Peyer's patch (tissue), 4 donors: Measurements from ENCODE around the gene NEDD9. TPM values are rescaled to one million over a fixed set of nuclear protein-coding genes. Genes with fewer than 3 reads are reported as not detected.

Experiments used
- DNase-seq, 3 donors: peaks; one replicate each; pipeline ENCODE4 v3.0.0-alpha.2; 2017 to 2019
- H3K27ac ChIP-seq, 4 donors: fragments of 200-600 bp; sonication (generic); one replicate each; pipeline ENCODE4 v1.5.1; 2016 to 2019
- H3K27me3 ChIP-seq, 2 donors: fragments of 200-600 bp; sonication (generic); one replicate each; pipeline ENCODE4 v1.5.1; 2019
- H3K36me3 ChIP-seq, 3 donors: fragments of 200-600 bp; sonication (generic); one replicate each; pipeline ENCODE4 v1.5.1; 2016 to 2019
- H3K4me1 ChIP-seq, 4 donors: fragments of 200-600 bp; sonication (generic); one replicate each; pipeline ENCODE4 v1.5.1; 2016 to 2019
- H3K4me3 ChIP-seq, 4 donors: fragments of 200-600 bp; sonication (generic); 1 replicate in 3 of 4; 2 replicates in 1 of 4; pipeline ENCODE4 v1.5.1; 2016 to 2019; ENCODE audit warnings: mild to moderate bottlenecking in 1 of 4
- H3K9me3 ChIP-seq, 4 donors: fragments of 200-600 bp; sonication (generic); one replicate each; pipeline ENCODE4 v1.5.1; 2016 to 2019; ENCODE audit warnings: mild to moderate bottlenecking in 1 of 4
- CTCF ChIP-seq, 6 experiments: fragments of 450-650 bp in 4 of 6; fragments of 200-600 bp in 2 of 6; sonication (generic) in 1 of 6; IDR thresholded peaks; one replicate each; pipeline ENCODE4 v1.5.1; 2017 to 2019; ENCODE audit warnings: antibody characterized with exemption in 6 of 6, mild to moderate bottlenecking in 3 of 6, moderate library complexity in 1 of 6
- POLR2A ChIP-seq, 2 donors: fragments of 450-650 bp; IDR thresholded peaks; one replicate each; pipeline ENCODE4 v1.5.1; 2017; ENCODE audit warnings: antibody characterized with exemption in 2 of 2, mild to moderate bottlenecking in 2 of 2, moderate library complexity in 2 of 2
- total RNA-seq, 4 donors: library from RNA; depleted of rRNA; stranded (reverse); fragments of >200 nt; gene quantifications; one replicate each; pipeline ENCODE4 v1.1.0, GENCODE V29; 2016

The NEDD9 gene
- total RNA-seq, 4 donors from 2014 or later, result 63.9 to 97.0 (median 87.5) TPM

DNA sequence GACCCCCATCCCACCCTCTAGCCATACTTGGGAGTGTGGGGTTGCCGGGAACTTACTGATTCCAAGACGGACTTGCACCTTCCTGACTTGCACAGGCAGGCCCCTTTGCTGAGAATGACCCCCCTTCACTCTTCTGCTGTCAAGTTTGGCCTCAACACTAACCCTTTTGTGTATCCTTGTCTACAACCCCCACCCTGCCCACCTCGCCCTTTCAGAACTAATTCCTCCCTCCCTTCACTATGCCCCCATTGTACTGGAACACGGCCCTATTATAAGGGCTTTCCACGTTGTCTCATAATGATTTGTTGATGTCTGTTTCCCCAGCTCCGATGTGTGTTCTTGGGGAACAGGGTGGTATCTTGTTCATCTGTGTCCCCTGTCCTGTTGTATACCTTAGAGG lies 4.4 kb upstream of the NEDD9 start:
- peak overlapping the region in 1 of 4 donors; percentile 24 for H3K27ac ChIP-seq
- no peak overlapping the region for H3K4me3 ChIP-seq
- H3K36me3 ChIP-seq, result no peaks in the 10 kb centered on the region
- H3K27me3 ChIP-seq, result no peaks in the 10 kb centered on the region
- no peak for DNase-seq
- H3K4me1 ChIP-seq, result peaks cover 0 to 21% (median 0%) of the 10 kb centered on the region in 4 donors
- H3K9me3 ChIP-seq, result no peaks in the 10 kb centered on the region
- TF ChIP-seq CTCF (IDR thresholded peaks at IDR 0.05) (no peak), POLR2A (IDR thresholded peaks at IDR 0.05) (no peak)

- no peaks in the 10 kb centered on the region for H3K27me3 ChIP-seq
- no peaks in the 10 kb centered on the region for H3K36me3 ChIP-seq
- H3K27ac ChIP-seq, result peak overlapping the region in 1 of 4 donors; percentile 24
- no peaks in the 10 kb centered on the region for H3K9me3 ChIP-seq
- DNase-seq, result peak in 1 of 3 donors; percentile 61
- no peak overlapping the region for H3K4me3 ChIP-seq
- TF ChIP-seq POLR2A (IDR thresholded peaks at IDR 0.05) (no peak), CTCF (IDR thresholded peaks at IDR 0.05) (no peak)
- peaks cover 0 to 21% (median 0%) of the 10 kb centered on the region in 4 donors for H3K4me1 ChIP-seq
These were observed 3.7 kb upstream of the NEDD9 start for GRCh38 chr6:11236076-11236750.

GRCh38 chr6:11235062-11235461 lies 2.6 kb upstream of the NEDD9 start:
- no peaks in the 10 kb centered on the region for H3K9me3 ChIP-seq
- H3K4me3 ChIP-seq, result no peak overlapping the region
- no peaks in the 10 kb centered on the region for H3K36me3 ChIP-seq
- no peaks in the 10 kb centered on the region for H3K27me3 ChIP-seq
- peaks cover 0 to 21% (median 0%) of the 10 kb centered on the region in 4 donors for H3K4me1 ChIP-seq
- H3K27ac ChIP-seq, result no peak overlapping the region
- DNase-seq, result no peak
- TF ChIP-seq CTCF (IDR thresholded peaks at IDR 0.05), result no peak
- TF ChIP-seq POLR2A (IDR thresholded peaks at IDR 0.05), result no peak

- peak overlapping the region; percentile 71 to 96 (median 88) for H3K27ac ChIP-seq
- peaks cover 0 to 21% (median 0%) of the 10 kb centered on the region in 4 donors for H3K4me1 ChIP-seq
- H3K36me3 ChIP-seq, result no peaks in the 10 kb centered on the region
- no peaks in the 10 kb centered on the region for H3K27me3 ChIP-seq
- no peaks in the 10 kb centered on the region for H3K9me3 ChIP-seq
- DNase-seq, result no peak
- TF ChIP-seq CTCF (IDR thresholded peaks at IDR 0.05) (no peak), POLR2A (IDR thresholded peaks at IDR 0.05) (no peak)
- H3K4me3 ChIP-seq, result no peak overlapping the region
These were observed 1.5 kb upstream of the NEDD9 start for GRCh38 chr6:11233673-11234573.

DNA sequence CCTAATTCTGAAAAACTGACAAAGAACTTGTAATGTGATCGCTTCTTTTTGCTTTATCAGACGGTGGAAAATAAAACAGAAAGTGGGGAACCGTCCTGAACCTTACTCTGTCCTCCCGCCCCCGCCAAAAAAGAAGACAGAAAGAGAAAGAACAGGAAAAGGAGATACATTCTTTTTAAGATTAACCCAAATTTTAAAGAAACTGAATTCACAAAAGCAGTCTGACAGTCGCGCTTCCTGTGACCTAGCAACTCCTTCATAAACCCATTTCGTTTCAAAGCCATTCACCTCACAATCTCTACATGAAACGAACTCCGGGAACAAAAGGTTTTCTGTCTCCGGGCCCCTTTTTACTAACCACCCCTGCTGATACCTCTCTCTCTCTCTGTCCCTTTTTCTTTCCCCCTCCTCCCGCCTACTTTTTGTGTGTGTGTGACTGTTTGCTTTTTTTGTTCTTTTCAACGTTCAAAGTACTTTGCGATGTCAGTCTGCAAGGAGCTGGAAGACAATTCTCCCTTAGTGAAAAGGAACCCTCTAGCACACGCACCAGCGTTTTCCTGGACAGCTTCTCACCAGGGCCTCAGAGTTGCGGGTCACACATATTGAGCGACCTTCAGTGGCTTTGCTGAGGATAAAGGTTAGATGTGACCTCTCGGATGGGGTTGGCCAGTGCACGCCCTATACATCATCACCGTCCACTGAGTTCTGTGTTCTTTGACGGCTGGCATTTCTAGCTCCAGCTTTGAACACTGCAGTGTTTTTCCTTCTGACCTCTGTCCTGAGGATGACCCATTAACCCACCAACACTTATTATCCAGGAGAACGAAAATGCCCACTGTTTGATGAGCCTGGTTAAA lies 530 bp upstream of the NEDD9 start:
- no peaks in the 10 kb centered on the region for H3K27me3 ChIP-seq
- H3K4me1 ChIP-seq, result peaks cover 0 to 21% (median 0%) of the 10 kb centered on the region in 4 donors
- H3K27ac ChIP-seq, result peak overlapping the region; percentile 71 to 96 (median 88)
- no peak for TF ChIP-seq CTCF (IDR thresholded peaks at IDR 0.05)
- no peak for TF ChIP-seq POLR2A (IDR thresholded peaks at IDR 0.05)
- DNase-seq, result peak in 1 of 3 donors; percentile 56
- no peaks in the 10 kb centered on the region for H3K36me3 ChIP-seq
- H3K4me3 ChIP-seq, result peak overlapping the region; percentile 45 to 78 (median 58)
- no peaks in the 10 kb centered on the region for H3K9me3 ChIP-seq
